ENCODE measurements around the gene FLACC1.

GRCh38 chr2:201327678-201328077 lies 29.5 kb downstream of the FLACC1 start:
- no peak for TF ChIP-seq POLR2A (IDR thresholded peaks at IDR 0.05; ENCODE audit: low read length)
- TF ChIP-seq GATA1 (IDR thresholded peaks at IDR 0.05; ENCODE audit: low read depth, low read length) = no peak

Measured in erythroblast (primary cell).